Measurements from ENCODE around the gene FKBP8. TPM values are rescaled to one million over a fixed set of nuclear protein-coding genes. Genes with fewer than 3 reads are reported as not detected.

The FKBP8 gene
- total RNA-seq, 2 experiments from 2014 or later, result 200 to 201 TPM

DNA sequence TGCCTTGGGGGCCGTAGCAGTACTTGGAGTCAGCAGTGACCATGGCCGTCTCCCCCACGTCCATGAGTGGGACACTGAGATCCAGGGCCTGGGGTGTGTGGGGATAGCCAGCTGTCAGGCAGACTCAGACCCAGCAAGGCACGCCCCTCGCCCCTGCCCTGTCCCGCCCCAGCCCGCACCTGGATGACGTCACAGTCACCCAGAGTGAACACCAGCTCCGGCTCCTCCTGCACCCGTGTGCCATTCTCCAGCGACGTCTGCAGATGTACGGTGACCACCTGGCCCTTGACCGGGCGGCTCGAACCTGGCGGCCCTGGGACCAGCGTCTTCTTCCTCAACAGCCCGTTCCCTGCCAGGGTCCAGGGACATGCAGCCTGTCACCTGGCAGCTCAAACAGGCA is 4.0 kb downstream of the FKBP8 start:
- Histone ChIP-seq H3K27ac (ENCODE audit: low read depth, low read length, poor library complexity, severe bottlenecking) (no peak overlapping the region), H4K20me1 (ENCODE audit: insufficient read depth, low read length) (no peaks in the 10 kb centered on the region), H3K79me2 (ENCODE audit: insufficient read depth, low read depth, low read length) (peaks cover 12% of the 10 kb centered on the region), H3K9me2 (ENCODE audit: insufficient read depth, low read length) (no peaks in the 10 kb centered on the region), H2AFZ (ENCODE audit: low read length) (no peak overlapping the region), H3K4me1 (ENCODE audit: insufficient read depth, low read length, poor library complexity, severe bottlenecking) (peaks cover 15% of the 10 kb centered on the region), H3K4me3 (ENCODE audit: low read depth, low read length, poor library complexity, severe bottlenecking) (no peak overlapping the region), H3K36me3 (ENCODE audit: insufficient read depth, low read length) (peaks cover 57% of the 10 kb centered on the region), H3K9me3 (ENCODE audit: low read length) (no peaks in the 10 kb centered on the region), H3K4me2 (ENCODE audit: low read length) (no peak overlapping the region)
- DNase-seq (ENCODE audit: low spot score), result no peak
- CTCF ChIA-PET (ENCODE audit: unreplicated experiment), result no interaction called here
- POLR2A ChIA-PET, result no interaction called here
- no peak for TF ChIP-seq EZH2phosphoT487 (IDR thresholded peaks at IDR 0.05; ENCODE audit: borderline replicate concordance, low read depth, low read length)
- TF ChIP-seq, protein P1, sequence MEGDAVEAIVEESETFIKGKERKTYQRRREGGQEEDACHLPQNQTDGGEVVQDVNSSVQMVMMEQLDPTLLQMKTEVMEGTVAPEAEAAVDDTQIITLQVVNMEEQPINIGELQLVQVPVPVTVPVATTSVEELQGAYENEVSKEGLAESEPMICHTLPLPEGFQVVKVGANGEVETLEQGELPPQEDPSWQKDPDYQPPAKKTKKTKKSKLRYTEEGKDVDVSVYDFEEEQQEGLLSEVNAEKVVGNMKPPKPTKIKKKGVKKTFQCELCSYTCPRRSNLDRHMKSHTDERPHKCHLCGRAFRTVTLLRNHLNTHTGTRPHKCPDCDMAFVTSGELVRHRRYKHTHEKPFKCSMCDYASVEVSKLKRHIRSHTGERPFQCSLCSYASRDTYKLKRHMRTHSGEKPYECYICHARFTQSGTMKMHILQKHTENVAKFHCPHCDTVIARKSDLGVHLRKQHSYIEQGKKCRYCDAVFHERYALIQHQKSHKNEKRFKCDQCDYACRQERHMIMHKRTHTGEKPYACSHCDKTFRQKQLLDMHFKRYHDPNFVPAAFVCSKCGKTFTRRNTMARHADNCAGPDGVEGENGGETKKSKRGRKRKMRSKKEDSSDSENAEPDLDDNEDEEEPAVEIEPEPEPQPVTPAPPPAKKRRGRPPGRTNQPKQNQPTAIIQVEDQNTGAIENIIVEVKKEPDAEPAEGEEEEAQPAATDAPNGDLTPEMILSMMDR (conservative IDR thresholded peaks at IDR 0.05; ENCODE audit: low read length), result no peak
- intact Hi-C loops (cut with micrococcal nuclease; ENCODE audit: unreplicated experiment), result no loop called here
- no TSS peak for BruUV-seq (replicated peaks)

DNA sequence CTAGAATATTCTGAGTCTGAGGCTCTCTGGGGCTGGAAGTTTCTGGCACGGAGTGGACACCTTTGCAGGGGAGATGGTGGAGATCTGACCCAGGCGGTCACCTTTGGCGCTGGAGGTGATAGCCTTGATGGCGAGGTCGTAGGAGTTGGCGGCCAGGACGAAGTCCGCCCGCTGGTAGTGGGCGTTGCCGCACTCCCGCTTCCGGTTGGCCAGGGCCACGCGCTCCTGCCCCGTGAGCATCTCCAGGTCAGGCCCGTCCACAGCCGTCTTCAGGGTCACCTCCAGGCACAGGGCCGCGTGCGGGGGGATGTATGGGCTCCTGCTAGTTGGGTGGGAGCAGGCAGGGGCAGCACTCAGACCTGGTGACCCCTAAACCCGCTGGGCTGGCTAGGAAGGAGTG is 5.3 kb downstream of the FKBP8 start:
- no TSS peak for BruUV-seq (replicated peaks)
- Histone ChIP-seq H3K4me3 (ENCODE audit: low read depth, low read length, poor library complexity, severe bottlenecking) (no peak overlapping the region), H3K79me2 (ENCODE audit: insufficient read depth, low read depth, low read length) (peaks cover 12% of the 10 kb centered on the region), H3K4me1 (ENCODE audit: insufficient read depth, low read length, poor library complexity, severe bottlenecking) (peaks cover 8% of the 10 kb centered on the region), H4K20me1 (ENCODE audit: insufficient read depth, low read length) (no peaks in the 10 kb centered on the region), H3K27ac (ENCODE audit: low read depth, low read length, poor library complexity, severe bottlenecking) (no peak overlapping the region), H3K9me2 (ENCODE audit: insufficient read depth, low read length) (no peaks in the 10 kb centered on the region), H3K9me3 (ENCODE audit: low read length) (no peaks in the 10 kb centered on the region), H2AFZ (ENCODE audit: low read length) (no peak overlapping the region), H3K36me3 (ENCODE audit: insufficient read depth, low read length) (peaks cover 60% of the 10 kb centered on the region), H3K4me2 (ENCODE audit: low read length) (no peak overlapping the region)
- POLR2A ChIA-PET, result no interaction called here
- TF ChIP-seq, protein P1 (conservative IDR thresholded peaks at IDR 0.05; ENCODE audit: low read length), result no peak
- TF ChIP-seq EZH2phosphoT487 (IDR thresholded peaks at IDR 0.05; ENCODE audit: borderline replicate concordance, low read depth, low read length), result no peak
- CTCF ChIA-PET (ENCODE audit: unreplicated experiment), result interaction anchor here (0.5 kb wide), 1 partner anchor 51 kb away, joined by 3 read pairs; no protein-coding TSS in a partner anchor
- intact Hi-C loops (cut with micrococcal nuclease; ENCODE audit: unreplicated experiment), result no loop called here
- no peak for DNase-seq (ENCODE audit: low spot score)

DNA sequence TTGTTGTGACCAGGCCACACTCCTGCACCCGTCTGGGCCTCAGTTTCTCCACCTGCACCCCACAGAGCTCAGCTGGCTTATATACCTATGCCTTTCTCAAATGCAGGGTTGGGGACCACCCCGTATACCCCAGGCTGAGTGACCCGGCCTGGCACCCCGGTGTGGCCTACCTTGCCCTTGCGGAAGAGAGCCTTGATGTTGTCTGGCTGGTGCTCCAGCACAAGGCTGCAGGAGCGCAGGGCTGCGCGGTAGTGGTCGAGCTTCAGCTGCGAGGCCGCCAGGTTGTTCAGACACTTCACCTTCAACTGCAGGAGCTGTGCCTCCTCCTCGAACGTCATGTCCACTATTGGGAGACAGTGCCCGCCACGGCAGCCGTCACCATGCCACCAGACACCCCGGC is 5.9 kb downstream of the FKBP8 start:
- no peak for TF ChIP-seq EZH2phosphoT487 (IDR thresholded peaks at IDR 0.05; ENCODE audit: borderline replicate concordance, low read depth, low read length)
- TF ChIP-seq, protein P1 (conservative IDR thresholded peaks at IDR 0.05; ENCODE audit: low read length), result no peak
- DNase-seq (ENCODE audit: low spot score), result no peak
- ChIA-PET POLR2A (interaction anchor here (0.6 kb wide), 1 partner anchor 20 kb away, joined by 9 read pairs; no protein-coding TSS in a partner anchor), CTCF (ENCODE audit: unreplicated experiment) (no interaction called here)
- H3K36me3 ChIP-seq (ENCODE audit: insufficient read depth, low read length), result peaks cover 66% of the 10 kb centered on the region
- H3K4me3 ChIP-seq (ENCODE audit: low read depth, low read length, poor library complexity, severe bottlenecking), result no peak overlapping the region
- no peaks in the 10 kb centered on the region for H3K9me2 ChIP-seq (ENCODE audit: insufficient read depth, low read length)
- H3K4me2 ChIP-seq (ENCODE audit: low read length), result no peak overlapping the region
- H3K27ac ChIP-seq (ENCODE audit: low read depth, low read length, poor library complexity, severe bottlenecking), result no peak overlapping the region
- H2AFZ ChIP-seq (ENCODE audit: low read length), result no peak overlapping the region
- BruUV-seq (replicated peaks), result no TSS peak
- peaks cover 7% of the 10 kb centered on the region for H3K4me1 ChIP-seq (ENCODE audit: insufficient read depth, low read length, poor library complexity, severe bottlenecking)
- H3K9me3 ChIP-seq (ENCODE audit: low read length), result no peaks in the 10 kb centered on the region
- intact Hi-C loops (cut with micrococcal nuclease; ENCODE audit: unreplicated experiment), result no loop called here
- no peaks in the 10 kb centered on the region for H4K20me1 ChIP-seq (ENCODE audit: insufficient read depth, low read length)
- peaks cover 9% of the 10 kb centered on the region for H3K79me2 ChIP-seq (ENCODE audit: insufficient read depth, low read depth, low read length)
